NCI-H82 treated with DMSO at 0.1 percent for 48 hours (cell line): Measurements from ENCODE around the gene PCDHGB5.
"Not testable (repeated sequence)": the region's sequence is repeated elsewhere in the genome, so short reads cannot be mapped to it uniquely, and the experiment has no call there.

Experiments
- DNase-seq: peaks from one replicate; lab custom pipeline; 2025; ENCODE audit not compliant: unreplicated experiment; lab: John Stamatoyannopoulos, UW

The PCDHGB5 gene

GRCh38 chr5:141397756-141398551 is at the start of gene PCDHGB5:
PCDHGB5 (plus strand) TSS chr5:141397947; CDS start chr5:141398128, 181 bp downstream.
- DNase-seq: not testable (repeated sequence)

GRCh38 chr5:141349917-141350619 is 47.7 kb upstream of the PCDHGB5 start, which contains the start of gene PCDHGB1:
PCDHGB1 (plus strand) TSS chr5:141350099; CDS start chr5:141350261, 162 bp downstream.
- DNase-seq: peak; percentile 17

- no peak for DNase-seq
Observed at GRCh38 chr5:141351591-141351990, 46.2 kb upstream of the PCDHGB5 start.

- DNase-seq: no peak
Observed at GRCh38 chr5:141354900-141355469, 42.8 kb upstream of the PCDHGB5 start, which contains the start of gene PCDHGA4. PCDHGA4 (plus strand) TSS chr5:141355021; CDS start chr5:141355108, 87 bp downstream.

DNA sequence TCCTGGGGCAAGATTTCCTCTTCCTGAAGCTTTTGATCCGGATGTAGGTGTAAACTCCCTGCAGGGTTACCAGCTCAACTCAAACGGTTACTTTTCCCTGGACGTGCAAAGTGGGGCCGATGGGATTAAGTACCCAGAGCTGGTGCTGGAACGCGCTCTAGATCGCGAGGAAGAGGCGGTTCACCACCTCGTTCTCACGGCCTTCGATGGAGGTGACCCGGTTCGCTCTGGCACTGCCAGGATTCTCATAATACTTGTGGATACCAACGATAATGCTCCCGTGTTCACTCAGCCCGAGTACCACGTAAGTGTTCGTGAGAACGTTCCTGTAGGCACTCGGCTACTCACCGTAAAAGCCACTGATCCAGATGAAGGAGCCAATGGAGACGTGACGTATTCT is 42.1 kb upstream of the PCDHGB5 start:
- no peak for DNase-seq

GRCh38 chr5:141356133-141356532 is 41.6 kb upstream of the PCDHGB5 start:
- no peak for DNase-seq

DNA sequence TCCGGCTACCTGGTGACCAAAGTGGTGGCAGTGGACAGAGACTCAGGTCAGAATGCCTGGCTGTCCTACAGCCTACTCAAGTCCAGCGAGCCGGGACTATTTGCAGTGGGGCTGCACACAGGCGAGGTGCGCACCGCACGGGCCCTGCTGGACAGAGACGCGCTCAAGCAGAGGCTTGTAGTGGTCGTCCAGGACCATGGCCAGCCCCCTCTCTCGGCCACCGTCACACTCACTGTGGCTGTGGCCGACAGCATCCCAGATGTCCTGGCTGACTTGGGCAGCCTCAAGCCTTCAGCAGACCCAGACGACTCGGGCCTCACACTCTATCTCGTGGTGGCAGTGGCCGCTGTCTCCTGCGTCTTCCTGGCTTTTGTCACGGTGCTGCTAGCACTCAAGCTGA is 40.8 kb upstream of the PCDHGB5 start:
- DNase-seq: no peak

DNA sequence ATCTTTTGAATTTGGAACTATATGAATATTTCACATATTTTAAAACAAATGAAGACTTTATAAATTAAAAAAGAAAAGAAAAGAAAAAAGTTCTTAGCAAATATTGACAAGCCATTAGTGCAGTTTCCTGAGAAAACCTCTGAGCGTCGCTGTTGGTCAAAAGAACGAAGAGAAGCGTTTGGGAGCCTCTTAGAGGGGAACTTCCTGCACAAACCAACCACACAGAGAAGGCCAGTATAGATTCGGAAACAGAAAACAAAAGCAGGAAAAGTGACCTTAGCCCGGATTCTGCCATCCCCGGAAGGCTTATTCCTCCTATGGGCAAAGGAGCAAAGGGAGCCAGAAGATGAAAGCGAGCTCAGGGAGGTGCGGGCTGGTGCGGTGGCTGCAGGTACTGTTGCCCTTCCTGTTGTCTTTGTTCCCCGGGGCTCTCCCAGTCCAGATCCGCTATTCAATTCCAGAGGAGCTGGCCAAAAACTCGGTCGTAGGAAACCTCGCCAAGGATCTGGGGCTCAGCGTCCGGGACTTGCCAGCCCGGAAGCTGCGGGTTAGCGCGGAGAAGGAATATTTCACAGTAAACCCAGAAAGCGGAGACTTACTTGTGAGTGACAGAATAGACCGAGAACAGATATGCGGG is 37.8 kb upstream of the PCDHGB5 start, which contains the start of gene PCDHGB2:
PCDHGB2 (plus strand) TSS at position 205 of the 637 bp plus-strand sequence; CDS start at position 347, 142 bp downstream.
- no peak for DNase-seq

DNA sequence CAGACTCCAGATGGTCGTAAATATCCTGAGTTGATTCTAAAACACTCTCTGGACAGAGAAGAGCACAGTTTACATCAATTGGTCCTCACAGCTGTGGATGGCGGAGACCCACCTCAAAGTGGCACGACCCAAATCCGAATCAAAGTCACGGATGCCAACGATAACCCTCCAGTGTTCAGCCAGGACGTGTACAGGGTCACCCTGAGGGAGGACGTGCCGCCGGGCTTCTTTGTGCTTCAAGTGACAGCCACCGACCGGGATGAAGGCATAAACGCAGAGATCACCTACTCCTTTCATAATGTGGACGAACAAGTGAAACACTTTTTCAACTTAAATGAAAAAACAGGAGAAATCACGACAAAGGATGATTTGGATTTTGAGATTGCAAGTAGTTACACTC is 37.1 kb upstream of the PCDHGB5 start:
- DNase-seq: no peak

GRCh38 chr5:141362719-141363118 is 35.0 kb upstream of the PCDHGB5 start:
- no peak for DNase-seq

- no peak for DNase-seq
Observed at GRCh38 chr5:141363952-141364660, 33.6 kb upstream of the PCDHGB5 start, which contains the start of gene PCDHGA5. PCDHGA5 (plus strand) TSS chr5:141364162; CDS start chr5:141364331, 169 bp downstream.

DNA sequence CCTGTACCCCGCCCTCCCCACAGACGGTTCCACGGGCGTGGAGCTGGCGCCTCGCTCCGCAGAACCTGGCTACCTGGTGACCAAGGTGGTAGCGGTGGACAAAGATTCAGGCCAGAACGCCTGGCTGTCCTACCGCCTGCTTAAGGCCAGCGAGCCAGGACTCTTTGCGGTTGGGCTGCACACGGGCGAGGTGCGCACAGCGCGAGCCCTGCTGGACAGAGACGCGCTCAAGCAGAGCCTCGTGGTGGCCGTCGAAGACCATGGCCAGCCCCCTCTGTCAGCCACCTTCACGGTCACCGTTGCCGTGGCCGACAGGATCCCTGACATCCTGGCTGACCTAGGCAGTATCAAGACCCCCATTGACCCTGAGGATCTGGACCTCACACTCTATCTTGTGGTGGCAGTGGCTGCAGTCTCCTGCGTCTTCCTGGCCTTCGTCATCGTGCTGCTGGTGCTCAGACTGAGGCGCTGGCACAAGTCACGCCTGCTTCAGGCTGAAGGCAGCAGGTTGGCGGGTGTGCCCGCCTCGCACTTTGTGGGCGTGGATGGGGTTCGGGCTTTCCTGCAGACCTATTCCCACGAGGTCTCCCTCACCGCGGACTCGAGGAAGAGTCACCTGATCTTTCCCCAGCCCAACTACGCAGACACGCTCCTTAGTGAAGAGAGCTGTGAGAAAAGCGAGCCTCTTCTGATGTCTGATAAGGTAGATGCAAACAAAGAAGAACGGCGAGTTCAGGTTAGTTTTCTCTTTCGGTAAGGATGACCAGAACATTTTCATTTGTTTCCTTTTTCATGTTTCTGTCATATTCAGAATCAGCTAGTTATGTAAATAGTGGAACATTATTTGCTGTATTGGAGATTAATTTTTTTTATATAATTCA is 31.5 kb upstream of the PCDHGB5 start:
- DNase-seq: no peak

DNA sequence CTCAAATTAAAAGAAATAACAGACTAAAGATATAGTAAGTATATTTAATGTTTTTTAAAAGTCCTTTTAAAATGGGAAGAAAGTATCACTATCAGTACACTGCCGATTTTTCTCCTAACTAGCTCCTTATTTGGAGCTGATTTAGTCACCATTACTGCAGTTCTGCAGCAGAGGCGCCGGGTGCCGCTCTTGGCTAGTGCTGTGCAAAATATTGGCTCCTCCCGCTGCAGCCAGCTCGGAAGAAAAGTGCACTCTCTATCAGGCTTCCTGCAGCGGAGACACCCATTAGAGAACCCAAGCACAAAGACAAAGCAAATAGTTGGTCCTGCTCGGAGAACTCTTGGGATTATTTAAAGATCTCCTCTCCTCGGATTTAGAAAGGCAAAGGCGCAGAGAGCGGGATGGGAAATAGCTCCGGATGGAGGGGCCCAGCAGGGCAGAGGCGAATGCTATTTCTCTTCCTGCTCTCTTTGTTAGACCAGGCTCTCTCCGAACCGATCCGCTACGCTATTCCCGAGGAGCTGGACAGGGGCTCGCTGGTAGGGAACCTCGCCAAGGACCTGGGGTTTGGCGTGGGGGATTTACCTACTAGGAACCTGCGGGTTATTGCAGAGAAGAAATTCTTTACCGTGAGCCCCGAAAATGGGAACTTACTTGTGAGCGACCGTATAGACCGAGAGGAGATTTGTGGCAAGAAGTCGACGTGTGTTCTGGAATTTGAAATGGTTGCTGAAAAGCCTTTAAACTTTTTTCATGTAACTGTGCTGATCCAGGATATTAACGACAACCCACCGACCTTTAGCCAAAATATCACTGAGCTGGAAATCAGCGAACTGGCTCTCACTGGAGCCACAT is 27.5 kb upstream of the PCDHGB5 start, which contains the start of gene PCDHGB3:
PCDHGB3 (plus strand) TSS at position 249 of the 855 bp plus-strand sequence; CDS start at position 402, 153 bp downstream.
- no peak for DNase-seq

- DNase-seq: no peak
Observed at GRCh38 chr5:141371572-141372475, 25.9 kb upstream of the PCDHGB5 start.

- DNase-seq: no peak
Observed at GRCh38 chr5:141373673-141374317, 24.0 kb upstream of the PCDHGB5 start, which contains the start of gene PCDHGA6. PCDHGA6 (plus strand) TSS chr5:141373891; CDS start chr5:141374084, 193 bp downstream.

DNA sequence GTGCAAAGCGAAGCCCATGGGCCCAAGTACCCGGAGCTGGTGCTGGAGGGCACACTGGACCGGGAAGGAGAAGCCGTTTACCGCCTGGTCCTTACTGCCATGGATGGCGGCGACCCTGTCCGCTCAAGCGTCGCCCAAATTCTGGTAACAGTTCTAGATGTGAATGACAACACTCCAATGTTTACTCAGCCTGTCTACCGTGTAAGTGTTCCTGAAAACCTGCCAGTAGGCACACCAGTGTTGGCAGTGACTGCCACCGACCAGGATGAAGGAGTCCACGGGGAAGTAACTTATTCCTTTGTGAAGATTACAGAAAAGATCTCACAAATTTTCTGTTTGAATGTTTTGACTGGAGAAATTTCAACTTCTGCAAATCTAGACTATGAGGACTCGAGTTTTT is 23.1 kb upstream of the PCDHGB5 start:
- DNase-seq: no peak
